Kidney (tissue), 14 donors: ENCODE measurements around the gene MS4A4A. TPM values are rescaled to one million over a fixed set of nuclear protein-coding genes. Genes with fewer than 3 reads are reported as not detected.

Experiments
- DNase-seq, 5 donors: peaks; one replicate each; pipeline ENCODE4 v3.0.0-alpha.2; 2013 to 2020
- FAIRE-seq: peaks from 2 replicates; lab custom pipeline; 2012; peaks lifted over from hg19 to GRCh38; lab: Jason Lieb, UNC
- H3K27ac ChIP-seq, 2 donors: one replicate each; pipeline ENCODE4 v1.7.0; 2013; ENCODE audit warnings: low read depth in 2 of 2, low read length in 2 of 2, inconsistent platforms in 1 of 2
- H3K27me3 ChIP-seq: one replicate; pipeline ENCODE4 v1.7.1; 2013; ENCODE audit warnings: low read length, inconsistent platforms; ENCODE audit not compliant: control insufficient read depth, insufficient read depth
- H3K36me3 ChIP-seq, 3 donors: one replicate each; pipeline versions ENCODE4 v1.7.0 to v1.7.1; 2013; ENCODE audit warnings: low read length in 3 of 3, control low read depth in 1 of 3, inconsistent platforms in 1 of 3; ENCODE audit not compliant: insufficient read depth in 3 of 3, control insufficient read depth in 2 of 3
- H3K4me1 ChIP-seq, 3 donors: one replicate each; pipeline versions ENCODE4 v1.7.0 to v1.7.1; 2013; ENCODE audit warnings: low read length in 3 of 3, inconsistent platforms in 1 of 3, low read depth in 1 of 3; ENCODE audit not compliant: control insufficient read depth in 2 of 3, insufficient read depth in 2 of 3
- H3K4me3 ChIP-seq, 3 donors: one replicate each; pipeline versions ENCODE4 v1.7.0 to v1.8.1; 2013; ENCODE audit warnings: low read length in 3 of 3, control low read depth in 1 of 3, inconsistent platforms in 1 of 3
- H3K9ac ChIP-seq, 3 donors: one replicate each; pipeline versions ENCODE4 v1.7.0 to v1.7.1; 2013; ENCODE audit warnings: low read length in 3 of 3, control low read depth in 1 of 3, inconsistent platforms in 1 of 3
- H3K9me3 ChIP-seq, 3 donors: one replicate each; pipeline versions ENCODE4 v1.7.0 to v1.7.1; 2013; ENCODE audit warnings: low read length in 3 of 3, control low read depth in 1 of 3, inconsistent platforms in 1 of 3; ENCODE audit not compliant: control insufficient read depth in 2 of 3, insufficient read depth in 1 of 3
- CTCF ChIP-seq: IDR thresholded peaks from 3 replicates; pipeline ENCODE4 v1.5.1; 2012; ENCODE audit warnings: mild to moderate bottlenecking, moderate library complexity, borderline replicate concordance; ENCODE audit not compliant: insufficient read depth; ENCODE audit errors: extremely low read depth
- intact Hi-C: fragments of 100-400 bp; cut with DNase I; formaldehyde crosslinking; loops from one replicate; pipeline ENCODE4 v1.11.1; 2022
- polyA plus RNA-seq: library from polyadenylated mRNA; stranded (reverse); fragments of 350-450 nt; fragmentation: Illumina TruSeq; extraction: RNeasy Lipid Tissue Mini Kit (QIAGEN cat#74804); gene quantifications from one replicate; pipeline ENCODE4 v1.2.3, GENCODE V29; 2014; ENCODE audit warnings: low read depth, low replicate concordance; ENCODE audit not compliant: insufficient read depth
- total RNA-seq: library from RNA; stranded (reverse); fragmentation: NEBNext Ultra II Directional; extraction: Animal tissue kit (Norgen Biotek cat#: 25700); gene quantifications from one replicate; pipeline ENCODE4 v1.2.1, GENCODE V29; 2021
- donor health status: control.
- donor health status: control.
- donor health status: control.
- donor health status: control.
- donor health status: control.
- donor health status: DM: yes; HTN: yes; CAD: no.
- donor health status: Normal renal cell carcinoma (clear cell type).

MS4A4A gene
- total and polyA plus RNA-seq, 2 donors from 2014 or later, result 6.3 to 49.7 TPM

- DNase-seq (no peak), FAIRE-seq (no peak)
- TF ChIP-seq CTCF, result no peak
- H3K36me3 ChIP-seq, result no peaks in the 10 kb centered on the region
- H3K4me1 ChIP-seq, result no peaks in the 10 kb centered on the region
- H3K27ac ChIP-seq, result no peak overlapping the region
- H3K27me3 ChIP-seq, result no peaks in the 10 kb centered on the region
- no peaks in the 10 kb centered on the region for H3K9me3 ChIP-seq
- no peak overlapping the region for H3K9ac ChIP-seq
- H3K4me3 ChIP-seq, result no peak overlapping the region
- intact Hi-C loops, result no loop called here
Measured at GRCh38 chr11:60240662-60241061, 39.8 kb upstream of the MS4A4A start.

- intact Hi-C loops, result no loop called here
- FAIRE-seq, result no peak
- H3K27ac ChIP-seq, result no peak overlapping the region
Measured at GRCh38 chr11:60241786-60242185, 38.7 kb upstream of the MS4A4A start.

GRCh38 chr11:60242740-60243239, 37.7 kb upstream of the MS4A4A start, which contains the start of gene MS4A4E:
Gene MS4A4E (minus strand): TSS chr11:60243137. CDS start chr11:60230055, 13,082 bp downstream.
- no peak for TF ChIP-seq CTCF

More at GRCh38 chr11:60241786-60242185, 38.7 kb upstream of the MS4A4A start:
- DNase-seq, result no peak
- Histone ChIP-seq H3K9ac (no peak overlapping the region), H3K36me3 (no peaks in the 10 kb centered on the region), H3K9me3 (no peaks in the 10 kb centered on the region), H3K4me3 (no peak overlapping the region), H3K4me1 (no peaks in the 10 kb centered on the region), H3K27me3 (no peaks in the 10 kb centered on the region)
- TF ChIP-seq CTCF, result no peak

More at GRCh38 chr11:60242740-60243239, 37.7 kb upstream of the MS4A4A start, which contains the start of gene MS4A4E:
- Histone ChIP-seq H3K36me3 (no peaks in the 10 kb centered on the region), H3K9me3 (no peaks in the 10 kb centered on the region), H3K4me3 (no peak within 1 kb of the TSS), H3K4me1 (no peaks in the 10 kb centered on the region), H3K9ac (no peak within 1 kb of the TSS), H3K27me3 (no peaks in the 10 kb centered on the region), H3K27ac (no peak within 1 kb of the TSS)
- DNase-seq (no peak), FAIRE-seq (no peak)
- intact Hi-C loops, result no loop called here
